CD4-positive, CD25-positive, alpha-beta regulatory T cell (primary cell): Measurements from ENCODE around the gene LMAN2. TPM values are rescaled to one million over a fixed set of nuclear protein-coding genes. Genes with fewer than 3 reads are reported as not detected.
A peak's percentile ranks its signal among the peaks of the same experiment; 100 is the strongest.

Experiments
- ATAC-seq, 2 donors: fragments of 150-1000 bp; cut with Tn5 transposase; one replicate each; pipeline ENCODE4 v1.10.0; 2021; ENCODE audit warnings: low read depth in 2 of 2, moderate number of reproducible peaks in 2 of 2, moderate library complexity in 1 of 2
- DNase-seq, 3 donors: peaks; one replicate each; pipeline versions ENCODE4 v3.0.0 to v3.0.0-alpha.2; 2012 to 2022; ENCODE audit warnings: mixed read lengths in 1 of 3
- H3K27ac ChIP-seq: one replicate; pipeline ENCODE4 v1.7.0; 2013; ENCODE audit warnings: mild to moderate bottlenecking, low read length; ENCODE audit not compliant: insufficient read depth, poor library complexity, severe bottlenecking
- H3K27me3 ChIP-seq: one replicate; pipeline ENCODE4 v1.7.0; 2013; ENCODE audit warnings: low read length; ENCODE audit not compliant: control insufficient read depth, insufficient read depth
- H3K36me3 ChIP-seq: one replicate; pipeline ENCODE4 v1.7.0; 2013; ENCODE audit warnings: mild to moderate bottlenecking, low read length, moderate library complexity; ENCODE audit not compliant: control insufficient read depth, insufficient read depth
- H3K4me1 ChIP-seq: 2 replicates; pipeline ENCODE4 v1.7.0; 2013; ENCODE audit warnings: mild to moderate bottlenecking, low read length; ENCODE audit not compliant: insufficient read depth, control insufficient read depth, poor library complexity, severe bottlenecking
- H3K4me3 ChIP-seq: one replicate; pipeline ENCODE4 v1.7.0; 2013; ENCODE audit warnings: low read depth, mild to moderate bottlenecking, low read length, moderate library complexity
- H3K9me3 ChIP-seq, 2 experiments: 1 replicate in 1 of 2; 2 replicates in 1 of 2; pipeline ENCODE4 v1.7.0; 2013; ENCODE audit warnings: low read length in 2 of 2, mild to moderate bottlenecking in 1 of 2, moderate library complexity in 1 of 2; ENCODE audit not compliant: control insufficient read depth in 2 of 2
- H3K27ac Mint-ChIP-seq, 3 donors: one replicate each; pipeline ENCODE4 v1.8.0; 2020 to 2022; ENCODE audit warnings: mild to moderate bottlenecking in 3 of 3, mixed read lengths in 3 of 3, moderate library complexity in 2 of 3
- H3K27me3 Mint-ChIP-seq: one replicate; pipeline ENCODE4 v1.8.0; 2022; ENCODE audit warnings: mild to moderate bottlenecking, mixed read lengths
- H3K36me3 Mint-ChIP-seq: one replicate; pipeline ENCODE4 v1.8.0; 2020; ENCODE audit warnings: mixed read lengths
- H3K4me1 Mint-ChIP-seq, 4 donors: one replicate each; pipeline ENCODE4 v1.8.0; 2020 to 2022; ENCODE audit warnings: mixed read lengths in 4 of 4, mild to moderate bottlenecking in 1 of 4
- H3K4me3 Mint-ChIP-seq, 4 donors: one replicate each; pipeline ENCODE4 v1.8.0; 2020 to 2022; ENCODE audit warnings: mild to moderate bottlenecking in 4 of 4, mixed read lengths in 4 of 4, moderate library complexity in 3 of 4
- H3K9me3 Mint-ChIP-seq, 7 donors: one replicate each; pipeline ENCODE4 v1.8.0; 2020 to 2022; ENCODE audit warnings: mixed read lengths in 7 of 7, mild to moderate bottlenecking in 3 of 7, moderate library complexity in 2 of 7
- polyA plus RNA-seq, 4 donors: library from polyadenylated mRNA; unstranded; fragments of 300-500 nt; fragmentation: Illumina TruSeq; gene quantifications; one replicate each; pipeline ENCODE4 v1.2.3, GENCODE V29; 2021
- total RNA-seq: library from RNA; stranded (reverse); gene quantifications from one replicate; pipeline ENCODE4 v1.2.3, GENCODE V29; 2022

The LMAN2 gene
- total and polyA plus RNA-seq, 5 donors from 2014 or later: 77.9 to 289 (median 237) TPM

DNA sequence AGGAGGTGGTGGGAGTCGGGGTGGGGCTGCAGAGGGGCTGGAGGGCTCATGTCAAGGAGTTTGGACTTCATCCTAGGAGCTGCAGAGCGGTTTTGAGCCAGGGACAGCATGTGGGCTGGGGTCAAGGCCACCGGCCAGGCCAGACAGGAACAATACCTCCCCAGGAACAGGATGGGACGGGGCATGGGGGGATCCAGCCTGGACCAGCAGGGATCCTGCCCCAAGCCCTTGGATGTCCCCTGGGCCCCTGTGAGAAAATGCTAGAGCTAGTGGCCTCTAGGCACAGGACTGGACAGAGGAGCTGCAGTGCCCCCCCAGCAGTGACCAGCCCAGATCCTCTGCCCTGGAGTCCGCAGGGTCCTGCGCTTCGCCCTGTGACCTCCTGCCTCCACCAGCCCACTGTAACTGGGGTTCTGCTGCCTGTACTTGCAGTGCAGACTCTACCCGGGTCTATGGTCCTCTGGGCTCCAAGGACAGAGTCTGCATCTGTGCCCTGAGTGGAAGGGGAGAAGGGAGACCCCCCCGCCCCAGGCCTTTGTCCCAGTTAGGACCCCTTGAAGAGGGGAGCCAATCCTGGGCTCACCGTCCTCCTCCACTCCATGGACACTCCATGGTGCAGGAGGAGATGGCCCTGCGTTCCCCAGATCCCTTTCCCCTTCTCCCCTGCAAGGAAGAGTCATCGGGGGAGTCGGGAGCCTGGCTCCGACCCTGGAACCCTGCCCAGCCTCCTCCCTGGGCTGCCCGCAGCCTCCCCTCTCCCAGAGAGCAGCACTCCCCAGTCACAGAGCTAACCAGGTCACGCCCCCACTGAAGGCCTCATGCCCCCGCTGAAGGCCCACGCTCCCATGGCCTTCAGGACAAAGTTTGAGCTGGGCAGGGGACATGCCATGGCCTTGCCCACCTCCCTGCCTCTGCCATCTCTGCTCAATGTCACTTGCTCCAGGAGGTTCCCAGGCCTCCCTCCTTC is 36.8 kb downstream of the LMAN2 start:
- Mint-ChIP-seq H3K27me3 (no peaks in the 10 kb centered on the region), H3K4me1 (peaks cover 4 to 42% (median 20%) of the 10 kb centered on the region in 4 donors), H3K9me3 (peaks cover 0 to 4% (median 0%) of the 10 kb centered on the region in 7 donors), H3K27ac (no peak overlapping the region), H3K4me3 (no peak overlapping the region), H3K36me3 (peaks cover 7% of the 10 kb centered on the region)
- Histone ChIP-seq H3K4me3 (no peak overlapping the region), H3K4me1 (peaks cover 33% of the 10 kb centered on the region), H3K36me3 (peaks cover 2% of the 10 kb centered on the region), H3K9me3 (no peaks in the 10 kb centered on the region), H3K27me3 (no peaks in the 10 kb centered on the region), H3K27ac (no peak overlapping the region)
- ATAC-seq (no peak), DNase-seq (no peak)

DNA sequence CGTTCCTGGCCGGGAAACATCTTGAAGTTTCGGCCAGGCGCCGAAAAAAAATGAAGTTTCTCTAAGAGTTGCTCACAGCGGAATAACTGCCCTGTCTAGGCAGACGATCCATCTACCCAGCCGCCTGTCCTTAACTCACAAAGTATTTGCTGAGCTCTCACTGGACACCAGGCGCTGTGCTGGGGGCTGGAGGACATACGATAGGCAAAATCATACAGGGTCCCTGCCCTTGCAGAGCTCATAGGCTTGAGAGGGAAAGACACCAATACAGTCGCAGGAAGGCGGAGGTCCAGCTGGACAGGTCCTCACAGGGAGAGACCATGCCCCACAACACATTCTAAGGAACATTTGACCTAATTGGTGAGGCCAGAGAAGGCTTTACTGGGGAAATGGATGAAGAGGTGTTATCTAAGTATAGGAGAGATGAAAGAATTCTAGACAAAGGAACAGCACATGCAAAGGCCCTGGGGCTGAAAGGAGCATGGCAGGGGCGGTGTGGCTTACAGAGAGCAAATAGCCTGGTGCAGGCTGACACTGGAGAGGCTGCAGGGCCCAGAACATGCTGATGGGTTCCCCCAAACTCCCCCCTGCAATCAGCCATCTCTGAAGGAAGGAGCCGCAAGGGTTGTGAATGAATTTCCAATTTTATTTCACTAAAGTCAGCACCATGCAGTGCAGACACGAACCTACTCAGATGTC is 37.8 kb downstream of the LMAN2 start:
- no peak for DNase-seq
- peaks cover 36% of the 10 kb centered on the region for H3K4me1 ChIP-seq
- no peak for ATAC-seq
- no peaks in the 10 kb centered on the region for H3K36me3 ChIP-seq
- Mint-ChIP-seq H3K4me3 (peak overlapping the region in 1 of 4 donors; percentile 58), H3K4me1 (peaks cover 4 to 49% (median 22%) of the 10 kb centered on the region in 4 donors), H3K27me3 (no peaks in the 10 kb centered on the region), H3K27ac (no peak overlapping the region), H3K9me3 (no peaks in the 10 kb centered on the region), H3K36me3 (no peaks in the 10 kb centered on the region)
- no peaks in the 10 kb centered on the region for H3K27me3 ChIP-seq
- H3K27ac ChIP-seq: no peak overlapping the region
- H3K9me3 ChIP-seq: no peaks in the 10 kb centered on the region
- no peak overlapping the region for H3K4me3 ChIP-seq

DNA sequence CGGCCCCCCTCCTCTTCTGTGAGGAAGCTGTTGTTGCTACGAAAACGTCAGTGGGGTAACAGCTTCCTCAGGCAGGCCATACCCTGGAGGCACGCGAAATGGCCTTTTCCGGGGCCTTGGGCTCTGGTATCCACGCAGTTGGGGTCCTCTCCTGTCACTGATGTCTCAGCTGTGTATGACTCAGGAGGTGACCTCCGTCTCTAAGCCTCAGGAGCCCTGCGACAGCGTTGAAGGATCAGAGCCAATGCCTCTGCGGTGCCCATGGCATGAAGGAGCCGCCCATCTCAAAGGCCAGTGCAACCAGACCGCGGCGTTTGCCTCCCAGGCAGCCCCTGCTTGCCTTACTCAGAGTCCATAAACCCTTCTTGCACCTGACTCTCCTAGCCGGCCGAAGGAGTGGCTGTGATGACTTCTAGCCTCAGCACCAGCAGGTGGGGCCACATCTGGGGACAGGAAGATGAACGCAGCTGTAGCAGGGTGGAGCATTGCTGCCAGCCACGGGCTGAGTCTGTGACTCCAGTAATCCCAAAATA is 38.8 kb downstream of the LMAN2 start:
- H3K27me3 ChIP-seq: no peaks in the 10 kb centered on the region
- H3K36me3 ChIP-seq: no peaks in the 10 kb centered on the region
- no peaks in the 10 kb centered on the region for H3K9me3 Mint-ChIP-seq
- ATAC-seq (peak; percentile 2 to 5), DNase-seq (peak in 1 of 3 donors; percentile 82)
- peak overlapping the region in 1 of 3 donors; percentile 42 for H3K27ac Mint-ChIP-seq
- H3K27ac ChIP-seq: peak overlapping the region; percentile 67
- H3K4me3 ChIP-seq: peak overlapping the region; percentile 68
- H3K4me1 ChIP-seq: peaks cover 36% of the 10 kb centered on the region
- H3K36me3 Mint-ChIP-seq: no peaks in the 10 kb centered on the region
- H3K27me3 Mint-ChIP-seq: no peaks in the 10 kb centered on the region
- H3K4me3 Mint-ChIP-seq: peak overlapping the region; percentile 74 to 95 (median 85)
- no peaks in the 10 kb centered on the region for H3K9me3 ChIP-seq
- peaks cover 4 to 47% (median 16%) of the 10 kb centered on the region in 4 donors for H3K4me1 Mint-ChIP-seq

- DNase-seq (peak; percentile 93 to 97 (median 93)), ATAC-seq (peak; percentile 90)
- peaks cover under 1% of the 10 kb centered on the region for H3K36me3 Mint-ChIP-seq
- Histone ChIP-seq H3K36me3 (peaks cover under 1% of the 10 kb centered on the region), H3K27me3 (no peaks in the 10 kb centered on the region), H3K4me1 (peaks cover 36% of the 10 kb centered on the region), H3K27ac (peak within 1 kb of the TSS; percentile 67), H3K4me3 (peak within 1 kb of the TSS; percentile 68), H3K9me3 (no peaks in the 10 kb centered on the region)
- peak within 1 kb of the TSS; percentile 70 to 77 (median 76) for H3K27ac Mint-ChIP-seq
- no peaks in the 10 kb centered on the region for H3K9me3 Mint-ChIP-seq
- H3K27me3 Mint-ChIP-seq: no peaks in the 10 kb centered on the region
- peaks cover 4 to 47% (median 16%) of the 10 kb centered on the region in 4 donors for H3K4me1 Mint-ChIP-seq
- peak within 1 kb of the TSS; percentile 83 to 96 (median 94) for H3K4me3 Mint-ChIP-seq
These were observed 39.5 kb downstream of the LMAN2 start, which contains the start of gene MXD3 for GRCh38 chr5:177311723-177312648. MXD3 (minus strand) TSS chr5:177311898; CDS start chr5:177311830, 68 bp downstream.

DNA sequence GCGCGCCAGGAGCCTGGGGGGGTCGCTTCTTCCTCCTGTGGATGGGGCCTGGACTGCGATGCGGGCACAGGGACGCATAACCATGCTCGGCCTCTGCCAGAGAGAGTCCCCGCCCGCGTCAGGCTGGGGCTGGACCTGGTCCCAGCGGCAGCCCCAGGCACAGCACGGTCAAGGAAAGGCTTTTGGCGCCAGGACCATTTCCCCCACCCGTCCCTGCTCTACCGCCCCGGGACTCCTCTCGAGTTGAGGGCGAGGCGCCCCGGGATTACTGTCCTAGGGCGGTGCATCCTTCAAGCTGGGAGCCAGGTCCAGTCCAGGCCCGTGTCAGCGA is 40.1 kb downstream of the LMAN2 start:
- Histone ChIP-seq H3K36me3 (peaks cover 6% of the 10 kb centered on the region), H3K9me3 (no peaks in the 10 kb centered on the region), H3K27me3 (no peaks in the 10 kb centered on the region), H3K27ac (peak overlapping the region; percentile 67), H3K4me1 (peaks cover 36% of the 10 kb centered on the region), H3K4me3 (no peak overlapping the region)
- no peaks in the 10 kb centered on the region for H3K27me3 Mint-ChIP-seq
- peak overlapping the region; percentile 72 to 95 (median 84) for H3K4me3 Mint-ChIP-seq
- peaks cover 4 to 53% (median 18%) of the 10 kb centered on the region in 4 donors for H3K4me1 Mint-ChIP-seq
- peaks cover 7% of the 10 kb centered on the region for H3K36me3 Mint-ChIP-seq
- DNase-seq (no peak), ATAC-seq (no peak)
- peak overlapping the region in 1 of 3 donors; percentile 55 for H3K27ac Mint-ChIP-seq
- no peaks in the 10 kb centered on the region for H3K9me3 Mint-ChIP-seq

- no peaks in the 10 kb centered on the region for H3K9me3 Mint-ChIP-seq
- Histone ChIP-seq H3K36me3 (peaks cover 11% of the 10 kb centered on the region), H3K4me3 (no peak overlapping the region), H3K27ac (no peak overlapping the region), H3K9me3 (no peaks in the 10 kb centered on the region), H3K4me1 (peaks cover 38% of the 10 kb centered on the region), H3K27me3 (no peaks in the 10 kb centered on the region)
- H3K27ac Mint-ChIP-seq: peak overlapping the region in 2 of 3 donors; percentile 70 to 76
- ATAC-seq: no peak
- no peaks in the 10 kb centered on the region for H3K27me3 Mint-ChIP-seq
- peak overlapping the region; percentile 83 to 95 (median 90) for H3K4me3 Mint-ChIP-seq
- H3K4me1 Mint-ChIP-seq: peaks cover 4 to 56% (median 21%) of the 10 kb centered on the region in 4 donors
- H3K36me3 Mint-ChIP-seq: peaks cover 12% of the 10 kb centered on the region
- peak in 2 of 3 donors; percentile 24 to 69 for DNase-seq
These were observed 40.6 kb downstream of the LMAN2 start for GRCh38 chr5:177310757-177311391.
